ENCODE measurements around the gene ARFGAP3.

Gene ARFGAP3

DNA sequence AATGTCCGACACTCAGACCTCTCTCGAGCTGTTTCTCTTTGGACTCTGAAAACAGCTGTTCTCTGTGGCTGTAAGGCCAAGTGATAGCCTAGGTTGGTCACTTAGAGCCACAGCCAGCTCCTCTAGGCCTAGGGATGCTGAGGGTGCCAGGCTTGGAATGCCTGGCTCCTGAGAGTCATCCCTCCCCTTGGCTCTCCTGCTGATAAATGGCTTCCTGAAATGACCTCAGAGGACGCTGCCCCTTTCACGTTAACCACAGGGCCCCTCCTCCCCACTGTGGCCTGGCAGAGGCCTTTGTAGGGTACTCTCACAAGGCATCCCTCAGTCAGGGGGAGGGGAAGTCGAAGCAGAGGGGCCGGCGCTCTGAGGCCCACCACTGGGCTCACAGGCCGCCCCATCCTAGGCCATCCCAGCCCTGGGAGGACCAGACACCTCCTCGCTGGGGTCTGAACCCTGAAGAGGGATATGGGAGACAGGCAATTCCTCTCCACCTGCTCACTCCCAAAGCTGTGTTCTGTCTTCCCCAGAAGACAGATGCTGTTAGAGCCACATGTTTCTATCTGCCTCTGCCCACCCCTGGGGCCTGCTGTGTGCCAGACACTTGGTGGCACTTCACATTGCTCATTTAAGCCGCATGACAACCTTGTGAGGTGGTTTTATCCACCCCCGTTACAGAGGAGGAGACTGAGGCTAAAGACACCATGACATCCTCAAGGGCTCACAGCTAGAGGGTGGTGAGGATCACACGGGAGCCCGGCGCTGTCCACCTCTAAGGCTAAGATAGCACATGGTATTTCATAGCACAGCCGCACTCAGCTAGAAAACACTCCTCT is 50.9 kb downstream of the ARFGAP3 start:
- TF ChIP-seq, protein P1, sequence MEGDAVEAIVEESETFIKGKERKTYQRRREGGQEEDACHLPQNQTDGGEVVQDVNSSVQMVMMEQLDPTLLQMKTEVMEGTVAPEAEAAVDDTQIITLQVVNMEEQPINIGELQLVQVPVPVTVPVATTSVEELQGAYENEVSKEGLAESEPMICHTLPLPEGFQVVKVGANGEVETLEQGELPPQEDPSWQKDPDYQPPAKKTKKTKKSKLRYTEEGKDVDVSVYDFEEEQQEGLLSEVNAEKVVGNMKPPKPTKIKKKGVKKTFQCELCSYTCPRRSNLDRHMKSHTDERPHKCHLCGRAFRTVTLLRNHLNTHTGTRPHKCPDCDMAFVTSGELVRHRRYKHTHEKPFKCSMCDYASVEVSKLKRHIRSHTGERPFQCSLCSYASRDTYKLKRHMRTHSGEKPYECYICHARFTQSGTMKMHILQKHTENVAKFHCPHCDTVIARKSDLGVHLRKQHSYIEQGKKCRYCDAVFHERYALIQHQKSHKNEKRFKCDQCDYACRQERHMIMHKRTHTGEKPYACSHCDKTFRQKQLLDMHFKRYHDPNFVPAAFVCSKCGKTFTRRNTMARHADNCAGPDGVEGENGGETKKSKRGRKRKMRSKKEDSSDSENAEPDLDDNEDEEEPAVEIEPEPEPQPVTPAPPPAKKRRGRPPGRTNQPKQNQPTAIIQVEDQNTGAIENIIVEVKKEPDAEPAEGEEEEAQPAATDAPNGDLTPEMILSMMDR (conservative IDR thresholded peaks at IDR 0.05) = no peak
- peak; percentile 37; the same call in 1 of the 2 replicates for TF ChIP-seq ZFX (IDR thresholded peaks at IDR 0.05)
- H3K27ac ChIP-seq = peak overlapping the region; percentile 94

DNA sequence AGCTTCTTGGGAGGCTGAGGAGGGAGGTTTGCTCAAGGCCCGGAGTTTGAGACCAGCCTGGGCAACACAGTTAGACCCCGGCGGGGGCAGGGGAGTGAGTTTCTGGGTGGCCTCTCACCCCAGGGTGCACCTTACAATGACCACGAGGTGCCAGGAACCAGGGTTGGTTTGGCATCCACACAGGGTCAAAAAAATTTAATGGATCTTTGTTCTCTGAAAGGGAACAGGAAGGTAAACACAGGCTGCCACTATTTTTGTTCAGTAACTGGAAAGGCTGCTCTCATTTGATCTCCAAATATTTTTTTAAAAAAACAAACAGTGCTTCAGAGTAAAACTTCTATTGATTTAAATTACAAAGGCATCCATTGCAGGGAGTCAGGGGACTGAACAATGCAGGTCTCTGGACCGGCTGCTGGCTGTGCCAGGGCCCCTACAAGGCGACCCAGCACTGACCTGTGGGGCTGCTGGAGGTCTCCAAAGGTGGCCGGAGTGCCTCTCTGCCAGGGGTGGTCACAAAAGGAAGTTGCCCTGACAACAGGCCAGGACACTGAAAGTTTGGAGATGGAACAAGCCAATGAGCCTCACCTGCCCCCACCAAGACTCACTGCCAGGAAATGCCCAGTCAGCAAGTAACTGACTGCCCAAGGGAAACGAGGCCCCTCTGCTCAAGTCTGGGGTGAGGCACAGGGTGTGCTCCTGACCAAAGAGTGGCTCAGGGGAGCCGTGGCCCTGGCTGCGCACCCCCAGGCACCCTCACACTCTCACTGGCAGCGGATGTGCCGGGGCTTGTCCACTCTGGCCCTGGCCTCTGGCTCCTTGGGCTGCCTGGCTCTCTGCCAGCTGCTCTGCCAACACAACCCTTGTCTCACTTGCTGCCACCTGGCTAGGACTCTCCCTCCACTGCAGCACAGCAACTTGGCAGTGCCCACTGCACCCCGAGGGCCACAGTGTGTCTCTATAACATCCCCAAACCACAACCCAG is 51.8 kb downstream of the ARFGAP3 start:
- H3K27ac ChIP-seq = peak overlapping the region; percentile 94
- TF ChIP-seq ZFX (IDR thresholded peaks at IDR 0.05) = no peak
- TF ChIP-seq, protein P1 (conservative IDR thresholded peaks at IDR 0.05) = no peak

DNA sequence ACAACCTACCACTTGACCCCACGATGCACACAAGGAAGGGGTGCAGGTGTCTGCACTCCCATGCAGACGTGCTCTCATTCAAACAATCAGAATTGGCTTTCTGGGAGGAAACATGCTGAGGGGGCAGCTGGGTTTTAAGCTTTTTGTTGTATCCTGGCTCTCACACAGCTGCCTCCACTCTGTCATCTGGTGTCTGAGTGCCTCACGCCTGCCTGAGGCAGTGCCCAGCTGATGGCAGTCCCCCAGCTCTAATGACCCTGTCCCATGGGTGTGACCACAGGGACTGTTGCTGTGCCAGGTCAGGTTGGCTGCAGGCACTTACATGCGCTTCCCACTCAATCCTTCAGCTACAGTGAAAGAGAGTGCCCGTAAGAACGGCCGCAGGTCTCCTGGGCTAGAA is 53.7 kb downstream of the ARFGAP3 start:
- no peak for TF ChIP-seq ZFX (IDR thresholded peaks at IDR 0.05)
- TF ChIP-seq, protein P1 (conservative IDR thresholded peaks at IDR 0.05) = no peak
- peak overlapping the region; percentile 94 for H3K27ac ChIP-seq

DNA sequence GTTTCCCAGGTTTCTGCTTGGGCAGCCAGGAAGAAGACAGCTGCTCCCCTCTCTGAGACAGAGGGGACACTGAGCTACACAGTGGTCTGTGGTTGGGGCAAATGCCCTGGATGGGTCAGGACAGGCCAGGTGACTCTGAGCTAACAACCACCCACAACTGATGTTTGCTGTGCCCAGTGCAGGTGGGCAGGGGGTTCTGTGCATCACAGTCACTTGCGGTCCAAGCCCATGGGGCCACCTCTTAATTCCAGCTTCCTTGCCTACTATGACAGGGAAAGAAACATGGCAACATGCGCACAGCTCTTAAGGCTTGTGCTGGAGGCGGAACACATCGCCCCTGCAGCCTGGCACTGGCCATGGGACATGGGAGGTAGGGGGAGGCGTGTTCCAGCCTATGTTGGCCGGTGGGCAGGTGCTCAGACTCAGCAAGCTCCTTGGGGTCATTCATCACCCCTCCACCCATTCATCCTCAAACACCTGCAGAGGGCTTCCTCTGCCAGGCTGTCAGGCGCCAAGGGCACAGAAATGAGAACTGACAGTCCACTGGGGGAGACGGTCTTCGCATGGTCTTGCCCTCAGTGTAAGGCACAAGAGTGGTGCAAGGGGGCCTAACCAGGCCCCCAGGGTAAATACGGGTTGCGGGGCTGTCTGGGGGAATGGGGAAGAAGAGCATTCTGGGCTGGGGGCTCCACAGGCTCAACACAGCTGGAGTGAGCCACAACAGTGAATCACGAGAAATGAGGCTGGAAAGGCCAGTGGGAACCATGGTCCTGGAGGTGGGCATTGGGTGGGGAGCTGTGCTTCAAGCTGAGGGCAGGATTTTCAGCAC is 55.6 kb downstream of the ARFGAP3 start:
- H3K27ac ChIP-seq = peak overlapping the region; percentile 29
- TF ChIP-seq ZFX (IDR thresholded peaks at IDR 0.05) = no peak
- TF ChIP-seq, protein P1 (conservative IDR thresholded peaks at IDR 0.05) = no peak

DNA sequence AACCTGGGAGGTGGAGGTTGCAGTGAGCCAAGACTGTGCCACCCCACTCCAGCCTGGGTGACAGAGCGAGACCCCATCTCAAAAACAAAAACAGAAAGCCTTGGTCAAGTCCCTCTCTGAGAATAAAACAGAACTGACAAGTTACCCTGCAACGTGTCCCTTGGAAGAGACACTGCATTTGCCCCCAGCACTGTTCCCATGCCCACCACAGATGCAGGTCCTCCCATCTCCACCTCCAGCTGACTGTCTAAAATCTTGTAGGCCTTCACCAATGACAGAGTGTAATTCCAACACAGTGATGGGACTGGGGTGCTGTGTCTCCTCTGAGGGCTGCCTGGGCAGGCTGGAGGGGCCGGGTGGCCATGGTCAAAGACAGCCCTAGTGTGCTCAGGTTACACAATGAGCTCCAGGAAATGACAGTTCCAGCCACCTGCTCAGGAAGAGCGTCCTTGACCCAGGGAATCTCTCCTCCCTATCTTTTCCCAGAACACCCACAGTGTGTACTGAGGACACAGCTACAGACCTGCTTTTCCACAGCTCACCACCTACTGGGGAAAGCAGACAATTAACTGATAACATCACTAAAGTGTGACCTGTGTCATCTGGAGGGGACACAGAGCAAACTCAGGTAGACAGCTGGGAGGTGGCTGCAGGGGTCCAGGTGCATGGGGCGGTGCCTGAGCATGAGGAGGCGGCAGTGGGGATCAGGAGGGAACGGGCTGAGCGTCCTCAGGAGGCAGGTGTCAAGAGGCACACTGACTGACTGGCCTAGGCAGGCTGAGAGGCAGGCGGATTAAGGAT is 56.4 kb downstream of the ARFGAP3 start:
- peak overlapping the region; percentile 29 for H3K27ac ChIP-seq
- TF ChIP-seq, protein P1 (conservative IDR thresholded peaks at IDR 0.05) = no peak
- TF ChIP-seq ZFX (IDR thresholded peaks at IDR 0.05) = no peak
